HAP-1 (cell line): ENCODE data around the gene HYAL1.
"Not testable (repeated sequence)": the region's sequence is repeated elsewhere in the genome, so short reads cannot be mapped to it uniquely, and the experiment has no call there.

Source experiments
- DNase-seq, 2 experiments: peaks; one replicate each; pipeline ENCODE4 v3.0.0-alpha.2; 2016 to 2020; ENCODE audit warnings: low spot score in 2 of 2
- H3K27me3 ChIP-seq: fragments of 250-450 bp; sonication (Bioruptor Pico); 2 replicates; pipeline ENCODE4 v1.5.1; 2020; ENCODE audit warnings: low read depth, mild to moderate bottlenecking, moderate library complexity
- H3K36me3 ChIP-seq: fragments of 250-450 bp; sonication (Bioruptor Pico); replicated peaks from 2 replicates; pipeline ENCODE4 v1.5.1; 2020; ENCODE audit warnings: mild to moderate bottlenecking
- H3K4me1 ChIP-seq: fragments of 250-450 bp; sonication (Bioruptor Pico); 2 replicates; pipeline ENCODE4 v1.5.1; 2020; ENCODE audit warnings: mild to moderate bottlenecking
- H3K4me3 ChIP-seq: fragments of 250-450 bp; sonication (Bioruptor Pico); 2 replicates; pipeline ENCODE4 v1.5.1; 2020; ENCODE audit warnings: mild to moderate bottlenecking, moderate library complexity
- H3K9me3 ChIP-seq: fragments of 250-450 bp; sonication (Bioruptor Pico); 2 replicates; pipeline ENCODE4 v1.5.1; 2020; ENCODE audit warnings: mild to moderate bottlenecking, moderate library complexity
- in situ Hi-C: fragments of 300-500 bp; cut with MboI; formaldehyde crosslinking; loops from 3 replicates; pipeline ENCODE4 v1.14.3; 2020; ENCODE audit warnings: low sequenced_read_pairs, inconsistent platforms, mixed read lengths

The HYAL1 gene

GRCh38 chr3:50319181-50319893 lies 16.0 kb upstream of the HYAL1 start:
- Histone ChIP-seq H3K27me3 (no peaks in the 10 kb centered on the region), H3K9me3 (no peaks in the 10 kb centered on the region), H3K36me3 (peaks cover 38% of the 10 kb centered on the region), H3K4me3 (no peak overlapping the region), H3K4me1 (peaks cover 10% of the 10 kb centered on the region)
- in situ Hi-C loops = no loop called here
- DNase-seq = no peak

GRCh38 chr3:50318615-50319014 lies 15.2 kb upstream of the HYAL1 start:
- DNase-seq = no peak
- no peaks in the 10 kb centered on the region for H3K9me3 ChIP-seq
- H3K4me3 ChIP-seq = no peak overlapping the region
- peaks cover 10% of the 10 kb centered on the region for H3K4me1 ChIP-seq
- H3K36me3 ChIP-seq = peaks cover 33% of the 10 kb centered on the region
- H3K27me3 ChIP-seq = no peaks in the 10 kb centered on the region
- in situ Hi-C loops = no loop called here

- peaks cover 10% of the 10 kb centered on the region for H3K4me1 ChIP-seq
- no peaks in the 10 kb centered on the region for H3K27me3 ChIP-seq
- DNase-seq = no peak
- no peaks in the 10 kb centered on the region for H3K9me3 ChIP-seq
- peaks cover 33% of the 10 kb centered on the region for H3K36me3 ChIP-seq
- in situ Hi-C loops = no loop called here
- no peak overlapping the region for H3K4me3 ChIP-seq
These were observed 14.8 kb upstream of the HYAL1 start for GRCh38 chr3:50318163-50318562.

GRCh38 chr3:50317300-50317699 lies 13.9 kb upstream of the HYAL1 start:
- no peak for DNase-seq
- H3K9me3 ChIP-seq = no peaks in the 10 kb centered on the region
- H3K36me3 ChIP-seq = peaks cover 33% of the 10 kb centered on the region
- no peaks in the 10 kb centered on the region for H3K27me3 ChIP-seq
- no peak overlapping the region for H3K4me3 ChIP-seq
- in situ Hi-C loops = no loop called here
- H3K4me1 ChIP-seq = peaks cover 10% of the 10 kb centered on the region

- Histone ChIP-seq H3K4me3 (no peak overlapping the region), H3K9me3 (no peaks in the 10 kb centered on the region), H3K36me3 (peaks cover 33% of the 10 kb centered on the region), H3K27me3 (no peaks in the 10 kb centered on the region), H3K4me1 (peaks cover 7% of the 10 kb centered on the region)
- in situ Hi-C loops = no loop called here
- no peak for DNase-seq
These were observed 13.4 kb upstream of the HYAL1 start for GRCh38 chr3:50316657-50317242.

- H3K36me3 ChIP-seq = peaks cover 27% of the 10 kb centered on the region
- DNase-seq = no peak
- in situ Hi-C loops = no loop called here
- no peaks in the 10 kb centered on the region for H3K27me3 ChIP-seq
- no peaks in the 10 kb centered on the region for H3K4me1 ChIP-seq
- H3K4me3 ChIP-seq = no peak overlapping the region
- H3K9me3 ChIP-seq = no peaks in the 10 kb centered on the region
These were observed 11.4 kb upstream of the HYAL1 start for GRCh38 chr3:50314816-50315215.

- Histone ChIP-seq H3K36me3 (peaks cover 22% of the 10 kb centered on the region), H3K4me1 (no peaks in the 10 kb centered on the region), H3K9me3 (no peaks in the 10 kb centered on the region), H3K27me3 (no peaks in the 10 kb centered on the region), H3K4me3 (no peak overlapping the region)
- in situ Hi-C loops = no loop called here
- no peak for DNase-seq
These were observed 11.0 kb upstream of the HYAL1 start for GRCh38 chr3:50314342-50314741.

GRCh38 chr3:50312041-50312440 lies 8.7 kb upstream of the HYAL1 start:
- H3K36me3 ChIP-seq, in situ Hi-C loops, H3K4me3 ChIP-seq, H3K4me1 ChIP-seq, DNase-seq, H3K27me3 ChIP-seq: not testable (repeated sequence)
- peaks cover 12% of the 10 kb centered on the region for H3K9me3 ChIP-seq

- DNase-seq = no peak
- H3K4me1 ChIP-seq = peaks cover 8% of the 10 kb centered on the region
- in situ Hi-C loops = no loop called here
- H3K4me3 ChIP-seq = no peak overlapping the region
- H3K36me3 ChIP-seq = no peaks in the 10 kb centered on the region
- H3K9me3 ChIP-seq = peaks cover 21% of the 10 kb centered on the region
- H3K27me3 ChIP-seq = no peaks in the 10 kb centered on the region
These were observed 1.2 kb upstream of the HYAL1 start for GRCh38 chr3:50304601-50305000.

GRCh38 chr3:50302095-50303012 lies 1.0 kb downstream of the HYAL1 start:
- Histone ChIP-seq H3K4me3 (no peak overlapping the region), H3K4me1 (peaks cover 12% of the 10 kb centered on the region), H3K36me3 (no peaks in the 10 kb centered on the region), H3K27me3 (no peaks in the 10 kb centered on the region), H3K9me3 (peaks cover 11% of the 10 kb centered on the region)
- in situ Hi-C loops = no loop called here
- no peak for DNase-seq

GRCh38 chr3:50300681-50301254 lies 2.6 kb downstream of the HYAL1 start:
- Histone ChIP-seq H3K4me3 (no peak overlapping the region), H3K36me3 (no peaks in the 10 kb centered on the region), H3K27me3 (no peaks in the 10 kb centered on the region), H3K4me1 (peaks cover 12% of the 10 kb centered on the region), H3K9me3 (no peaks in the 10 kb centered on the region)
- no peak for DNase-seq
- in situ Hi-C loops = no loop called here

GRCh38 chr3:50299929-50300680 lies 3.3 kb downstream of the HYAL1 start:
- Histone ChIP-seq H3K9me3 (no peaks in the 10 kb centered on the region), H3K27me3 (no peaks in the 10 kb centered on the region), H3K4me3 (peak overlapping the region; percentile 75), H3K4me1 (peaks cover 12% of the 10 kb centered on the region), H3K36me3 (no peaks in the 10 kb centered on the region)
- DNase-seq = no peak
- in situ Hi-C loops = no loop called here

GRCh38 chr3:50299638-50299928 lies 3.8 kb downstream of the HYAL1 start:
- Histone ChIP-seq H3K4me3 (peak overlapping the region; percentile 75), H3K9me3 (no peaks in the 10 kb centered on the region), H3K27me3 (no peaks in the 10 kb centered on the region), H3K4me1 (peaks cover 12% of the 10 kb centered on the region), H3K36me3 (no peaks in the 10 kb centered on the region)
- in situ Hi-C loops = no loop called here
- no peak for DNase-seq
